ENCODE data around the gene RAPGEF4. TPM values are rescaled to one million over a fixed set of nuclear protein-coding genes. Genes with fewer than 3 reads are reported as not detected.

RAPGEF4 gene
- total RNA-seq, 1 experiment from 2014 or later: 1.4 TPM

GRCh38 chr2:172968061-172968469, 232.4 kb downstream of the RAPGEF4 start:
- no peaks in the 10 kb centered on the region for H4K20me1 ChIP-seq (ENCODE audit: control insufficient read depth, insufficient read depth, insufficient read length)
- no peak overlapping the region for H2BK20ac ChIP-seq (ENCODE audit: low read depth, low read length, poor library complexity, severe bottlenecking)
- no peak overlapping the region; the same call in 1 of the 2 replicates for H3K14ac ChIP-seq (ENCODE audit: insufficient read depth, low read length)
- H3T11ph ChIP-seq (ENCODE audit: low read length): no peak overlapping the region
- no peak overlapping the region for H4K91ac ChIP-seq (ENCODE audit: insufficient read length, low read depth, low read length)
- no peak overlapping the region for H2BK15ac ChIP-seq (ENCODE audit: low read depth, low read length)
- no peak overlapping the region for H4K5ac ChIP-seq (ENCODE audit: insufficient read length, low read depth, low read length)
- H3K9me3 ChIP-seq (ENCODE audit: control insufficient read depth, low read depth, low read length): no peaks in the 10 kb centered on the region
- no peaks in the 10 kb centered on the region for H3K79me1 ChIP-seq (ENCODE audit: insufficient read depth, low read depth, low read length, poor library complexity, severe bottlenecking)
- no peak overlapping the region for H3K27ac ChIP-seq (ENCODE audit: insufficient read length, low read depth, low read length)
- H3K27me3 Mint-ChIP-seq (ENCODE audit: low read depth): no peaks in the 10 kb centered on the region; the same call in 1 of the 2 replicates
- H3K9ac ChIP-seq (ENCODE audit: extremely low read depth, insufficient read length, low read length): no peak overlapping the region
- H3K4me1 Mint-ChIP-seq: peaks cover 17 to 22% of the 10 kb centered on the region in 2 experiments
- H3K27me3 ChIP-seq (ENCODE audit: insufficient read depth, low read length): no peaks in the 10 kb centered on the region
- H3K4me3 Mint-ChIP-seq: no peak overlapping the region
- no peak for DNase-seq
- no peak overlapping the region for H3K56ac ChIP-seq (ENCODE audit: insufficient read length, low read depth, low read length)
- WGBS (ENCODE audit: extremely low coverage, insufficient read length, low lambda C conversion rate): no CpG with 5 or more reads among the region's 7 CpGs
- no peak overlapping the region for H3K27ac Mint-ChIP-seq
- H3K18ac ChIP-seq (ENCODE audit: insufficient read length, low read depth, low read length): no peak overlapping the region
- no peak overlapping the region for H4K8ac ChIP-seq (replicated peaks; ENCODE audit: insufficient read length, low read depth, low read length)
- TF ChIP-seq, protein P1, sequence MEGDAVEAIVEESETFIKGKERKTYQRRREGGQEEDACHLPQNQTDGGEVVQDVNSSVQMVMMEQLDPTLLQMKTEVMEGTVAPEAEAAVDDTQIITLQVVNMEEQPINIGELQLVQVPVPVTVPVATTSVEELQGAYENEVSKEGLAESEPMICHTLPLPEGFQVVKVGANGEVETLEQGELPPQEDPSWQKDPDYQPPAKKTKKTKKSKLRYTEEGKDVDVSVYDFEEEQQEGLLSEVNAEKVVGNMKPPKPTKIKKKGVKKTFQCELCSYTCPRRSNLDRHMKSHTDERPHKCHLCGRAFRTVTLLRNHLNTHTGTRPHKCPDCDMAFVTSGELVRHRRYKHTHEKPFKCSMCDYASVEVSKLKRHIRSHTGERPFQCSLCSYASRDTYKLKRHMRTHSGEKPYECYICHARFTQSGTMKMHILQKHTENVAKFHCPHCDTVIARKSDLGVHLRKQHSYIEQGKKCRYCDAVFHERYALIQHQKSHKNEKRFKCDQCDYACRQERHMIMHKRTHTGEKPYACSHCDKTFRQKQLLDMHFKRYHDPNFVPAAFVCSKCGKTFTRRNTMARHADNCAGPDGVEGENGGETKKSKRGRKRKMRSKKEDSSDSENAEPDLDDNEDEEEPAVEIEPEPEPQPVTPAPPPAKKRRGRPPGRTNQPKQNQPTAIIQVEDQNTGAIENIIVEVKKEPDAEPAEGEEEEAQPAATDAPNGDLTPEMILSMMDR (conservative IDR thresholded peaks at IDR 0.05): no peak
- H2AK5ac ChIP-seq (ENCODE audit: insufficient read length, low read length): no peak overlapping the region
- H3K4ac ChIP-seq (ENCODE audit: low read depth, low read length): no peak overlapping the region
- H2BK12ac ChIP-seq (ENCODE audit: insufficient read length, low read depth, low read length): no peak overlapping the region
- no peak overlapping the region for H2BK120ac ChIP-seq (ENCODE audit: low read depth, low read length, poor library complexity, severe bottlenecking)
- H3K23me2 ChIP-seq (ENCODE audit: insufficient read length, low read depth, low read length, poor library complexity, severe bottlenecking): no peaks in the 10 kb centered on the region
- no peaks in the 10 kb centered on the region for H3K9me3 Mint-ChIP-seq
- no peaks in the 10 kb centered on the region for H3K79me2 ChIP-seq (ENCODE audit: insufficient read depth, low read length)
- H3K4me1 ChIP-seq (ENCODE audit: insufficient read depth, low read length): no peaks in the 10 kb centered on the region
- H3K36me3 Mint-ChIP-seq (ENCODE audit: insufficient read depth in 1 of 3, low read depth in 3 of 3): no peaks in the 10 kb centered on the region
- no peak overlapping the region for H2AFZ ChIP-seq (ENCODE audit: low read length)
- H3K23ac ChIP-seq (ENCODE audit: insufficient read length, low read depth, low read length): no peak overlapping the region
- H2BK5ac ChIP-seq (ENCODE audit: insufficient read length, low read length): no peak overlapping the region
- H3K4me2 ChIP-seq (ENCODE audit: insufficient read depth, insufficient read length, low read length): no peak overlapping the region
